ENCODE data around the gene SUV39H2. TPM values are rescaled to one million over a fixed set of nuclear protein-coding genes. Genes with fewer than 3 reads are reported as not detected.
A peak's percentile ranks its signal among the peaks of the same experiment; 100 is the strongest.

SUV39H2 gene
- polyA plus RNA-seq, 1 experiment, result 9.0 TPM

DNA sequence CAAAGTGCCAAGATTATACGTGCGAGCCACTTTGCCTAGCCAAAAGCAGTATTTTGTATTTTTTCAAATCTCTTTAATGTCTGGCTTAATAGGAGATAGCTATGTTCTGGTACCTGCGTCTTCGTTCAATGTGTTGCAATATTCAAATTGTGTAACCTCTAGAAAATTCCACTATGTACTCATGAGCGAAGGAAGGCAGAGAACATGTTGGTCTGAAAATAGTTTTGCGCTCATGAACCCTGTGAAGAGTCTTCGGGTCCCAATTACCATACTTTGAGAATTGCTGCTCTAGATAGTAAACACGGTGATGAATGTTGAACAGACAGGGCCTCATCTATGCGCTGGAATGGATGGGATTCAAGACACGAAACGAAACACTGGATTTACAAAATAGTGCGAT, 2.7 kb upstream of the SUV39H2 start:
- Histone ChIP-seq H3K4me3 (ENCODE audit: low read depth, low read length) (no peak overlapping the region), H3K27ac (ENCODE audit: low read depth, low read length) (no peak overlapping the region), H3K27me3 (ENCODE audit: control insufficient read depth, insufficient read depth, low read length) (no peaks in the 10 kb centered on the region), H3K9me3 (ENCODE audit: control insufficient read depth, insufficient read depth, low read length) (no peaks in the 10 kb centered on the region; the same call in 1 of the 2 replicates)
- TF ChIP-seq, protein P1, sequence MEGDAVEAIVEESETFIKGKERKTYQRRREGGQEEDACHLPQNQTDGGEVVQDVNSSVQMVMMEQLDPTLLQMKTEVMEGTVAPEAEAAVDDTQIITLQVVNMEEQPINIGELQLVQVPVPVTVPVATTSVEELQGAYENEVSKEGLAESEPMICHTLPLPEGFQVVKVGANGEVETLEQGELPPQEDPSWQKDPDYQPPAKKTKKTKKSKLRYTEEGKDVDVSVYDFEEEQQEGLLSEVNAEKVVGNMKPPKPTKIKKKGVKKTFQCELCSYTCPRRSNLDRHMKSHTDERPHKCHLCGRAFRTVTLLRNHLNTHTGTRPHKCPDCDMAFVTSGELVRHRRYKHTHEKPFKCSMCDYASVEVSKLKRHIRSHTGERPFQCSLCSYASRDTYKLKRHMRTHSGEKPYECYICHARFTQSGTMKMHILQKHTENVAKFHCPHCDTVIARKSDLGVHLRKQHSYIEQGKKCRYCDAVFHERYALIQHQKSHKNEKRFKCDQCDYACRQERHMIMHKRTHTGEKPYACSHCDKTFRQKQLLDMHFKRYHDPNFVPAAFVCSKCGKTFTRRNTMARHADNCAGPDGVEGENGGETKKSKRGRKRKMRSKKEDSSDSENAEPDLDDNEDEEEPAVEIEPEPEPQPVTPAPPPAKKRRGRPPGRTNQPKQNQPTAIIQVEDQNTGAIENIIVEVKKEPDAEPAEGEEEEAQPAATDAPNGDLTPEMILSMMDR (IDR thresholded peaks at IDR 0.05; ENCODE audit: low read depth, low read length), result no peak
- POLR2A ChIA-PET, result no interaction called here
- CTCF ChIA-PET, result interaction anchor here (1.0 to 1.5 kb wide), 3 partner anchors 14 to 231 kb away, joined by 4 to 5 read pairs (median 5); no protein-coding TSS in a partner anchor
- DNase-seq (ENCODE audit: low read depth, low spot score), result no peak

DNA sequence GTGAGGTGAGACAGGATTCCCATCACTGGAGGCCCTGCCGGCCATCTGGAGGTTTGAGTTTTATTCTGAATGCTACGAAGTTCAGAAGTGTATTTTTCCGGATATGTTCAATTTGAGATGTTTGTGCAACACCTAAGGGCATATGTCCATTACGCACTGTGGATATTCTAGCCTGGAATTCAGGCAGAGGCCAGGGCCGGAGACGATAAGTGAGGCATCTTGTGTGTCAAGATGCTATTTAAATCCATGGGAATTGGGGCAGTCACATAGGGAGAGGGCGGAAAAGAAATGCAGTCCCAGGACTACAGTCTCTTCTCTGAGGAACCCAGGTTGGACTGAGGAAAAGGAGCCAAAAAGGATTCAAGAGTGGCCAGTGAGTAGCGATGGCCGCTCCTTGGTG, 1.9 kb upstream of the SUV39H2 start:
- POLR2A ChIA-PET, result no interaction called here

DNA sequence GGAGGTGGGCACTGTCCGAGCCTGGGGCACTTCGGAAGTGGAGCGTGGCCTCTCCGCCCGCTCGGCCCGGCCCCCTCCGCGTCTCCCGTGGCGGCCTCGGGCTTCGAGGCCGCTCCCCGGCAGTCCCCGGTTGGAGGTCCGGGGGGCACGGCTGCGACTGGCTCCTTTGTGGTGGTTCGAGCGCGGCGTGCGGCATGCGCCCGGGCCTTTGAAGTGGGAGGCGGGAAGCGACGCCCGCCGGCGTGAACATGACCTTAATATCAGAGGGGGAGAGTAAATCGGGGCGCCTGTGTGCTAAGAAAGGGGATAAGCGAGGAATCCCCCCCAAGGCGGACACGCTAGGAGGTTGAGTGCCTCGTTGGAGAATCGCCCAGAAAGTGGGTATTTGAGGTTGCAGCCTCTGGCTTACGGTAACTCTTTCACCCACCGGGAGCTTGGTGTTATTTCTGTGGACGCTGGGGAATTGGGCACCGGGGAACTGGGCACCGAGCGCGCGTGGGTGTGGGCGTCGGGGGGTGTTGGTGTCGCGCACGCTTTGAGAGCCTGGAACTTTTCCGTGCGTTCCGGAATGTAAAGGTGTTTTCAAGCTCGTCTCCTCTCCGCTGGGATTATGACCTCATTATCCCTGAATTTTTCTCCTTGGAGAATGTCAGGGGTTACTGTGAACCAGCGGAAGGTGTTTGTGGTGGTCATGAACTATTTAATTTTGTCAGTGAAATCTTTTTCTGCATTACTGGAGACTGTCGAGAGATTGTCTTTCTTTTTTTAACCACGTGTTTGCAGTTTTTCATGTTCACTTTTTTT, 660 bp downstream of the SUV39H2 start:
- Histone ChIP-seq H3K4me3 (ENCODE audit: low read depth, low read length) (peak overlapping the region; percentile 82), H3K27me3 (ENCODE audit: control insufficient read depth, insufficient read depth, low read length) (no peaks in the 10 kb centered on the region), H3K27ac (ENCODE audit: low read depth, low read length) (peak overlapping the region; percentile 12), H3K9me3 (ENCODE audit: control insufficient read depth, insufficient read depth, low read length) (no peaks in the 10 kb centered on the region; the same call in 1 of the 2 replicates)
- no peak for DNase-seq (ENCODE audit: low read depth, low spot score)
- CTCF ChIA-PET, result no interaction called here
- POLR2A ChIA-PET, result interaction anchor here (0.6 to 1.7 kb wide), 4 partner anchors 41 to 382 kb away, joined by 3 to 23 read pairs (median 8); partner anchors contain the start of genes CDNF, HSPA14 and MSANTD7
- TF ChIP-seq, protein P1 (IDR thresholded peaks at IDR 0.05; ENCODE audit: low read depth, low read length), result no peak

More for the DNA sequence above, 1.9 kb upstream of the SUV39H2 start:
- no peaks in the 10 kb centered on the region for H3K27me3 ChIP-seq (ENCODE audit: control insufficient read depth, insufficient read depth, low read length)
- no peak for DNase-seq (ENCODE audit: low read depth, low spot score)
- H3K9me3 ChIP-seq (ENCODE audit: control insufficient read depth, insufficient read depth, low read length), result no peaks in the 10 kb centered on the region; the same call in 1 of the 2 replicates
- no peak overlapping the region for H3K27ac ChIP-seq (ENCODE audit: low read depth, low read length)
- TF ChIP-seq, protein P1 (IDR thresholded peaks at IDR 0.05; ENCODE audit: low read depth, low read length), result no peak
- CTCF ChIA-PET, result interaction anchor here (1.2 to 1.5 kb wide), 3 partner anchors 13 to 230 kb away, joined by 4 to 5 read pairs (median 4); partner anchors contain the start of genes CDNF, HSPA14 and MSANTD7
- H3K4me3 ChIP-seq (ENCODE audit: low read depth, low read length), result peak overlapping the region; percentile 95

DNA sequence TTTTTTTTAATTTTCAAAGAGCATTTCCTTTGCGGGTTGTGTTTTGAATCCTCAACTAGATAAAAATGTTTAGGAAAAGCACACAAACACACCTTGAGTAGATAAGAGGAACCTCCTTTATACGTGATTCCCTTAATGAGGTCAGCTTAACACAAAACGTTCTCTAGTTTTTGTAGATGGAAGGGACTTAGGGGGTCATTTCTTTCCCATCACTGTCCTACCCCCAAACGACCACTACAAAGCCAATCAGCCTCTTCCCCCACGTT, 1.2 kb downstream of the SUV39H2 start:
- CTCF ChIA-PET, result no interaction called here
- Histone ChIP-seq H3K4me3 (ENCODE audit: low read depth, low read length) (peak overlapping the region; percentile 82), H3K9me3 (ENCODE audit: control insufficient read depth, insufficient read depth, low read length) (no peaks in the 10 kb centered on the region; the same call in 1 of the 2 replicates), H3K27me3 (ENCODE audit: control insufficient read depth, insufficient read depth, low read length) (no peaks in the 10 kb centered on the region), H3K27ac (ENCODE audit: low read depth, low read length) (no peak overlapping the region)
- POLR2A ChIA-PET, result interaction anchor here (0.6 kb wide), 1 partner anchor 53 kb away, joined by 9 read pairs; no protein-coding TSS in a partner anchor
- TF ChIP-seq, protein P1 (IDR thresholded peaks at IDR 0.05; ENCODE audit: low read depth, low read length), result no peak
- no peak for DNase-seq (ENCODE audit: low read depth, low spot score)

DNA sequence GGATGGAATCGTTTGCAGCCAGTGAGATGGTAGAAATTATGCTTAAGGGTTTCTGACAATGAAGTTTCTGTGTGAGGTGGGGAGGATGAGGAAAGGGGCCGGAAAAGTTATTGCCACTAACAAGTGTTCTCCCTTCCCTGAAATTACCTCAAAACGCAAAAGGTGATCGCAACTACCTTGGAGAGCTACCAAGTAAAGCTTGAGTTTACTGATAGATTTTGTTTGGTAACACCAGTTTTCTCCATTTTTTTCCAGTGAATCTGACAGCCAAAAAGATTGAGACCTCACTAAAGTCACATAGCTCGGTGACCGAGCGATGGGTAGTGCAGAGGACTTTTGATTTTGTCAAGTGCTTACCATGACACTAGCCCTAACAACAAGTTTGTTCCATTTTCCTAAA, 1.6 kb downstream of the SUV39H2 start:
- peak overlapping the region; percentile 82 for H3K4me3 ChIP-seq (ENCODE audit: low read depth, low read length)
- no peaks in the 10 kb centered on the region for H3K27me3 ChIP-seq (ENCODE audit: control insufficient read depth, insufficient read depth, low read length)
- H3K27ac ChIP-seq (ENCODE audit: low read depth, low read length), result no peak overlapping the region
- H3K9me3 ChIP-seq (ENCODE audit: control insufficient read depth, insufficient read depth, low read length), result no peaks in the 10 kb centered on the region; the same call in 1 of the 2 replicates
- TF ChIP-seq, protein P1 (IDR thresholded peaks at IDR 0.05; ENCODE audit: low read depth, low read length), result no peak
- ChIA-PET POLR2A (no interaction called here), CTCF (interaction anchor here (0.5 kb wide), 1 partner anchor 71 kb away, joined by 3 read pairs; no protein-coding TSS in a partner anchor)
- DNase-seq (ENCODE audit: low read depth, low spot score), result no peak

Measured in AG04450 (cell line).